HG03175 (cell line): ENCODE measurements around the gene RFX1.
A peak's percentile ranks its signal among the peaks of the same experiment; 100 is the strongest.
"Not testable (repeated sequence)": the region's sequence is repeated elsewhere in the genome, so short reads cannot be mapped to it uniquely, and the experiment has no call there.

ENCODE experiments used
- ATAC-seq: cut with Tn5 transposase; IDR thresholded peaks from one replicate; pipeline ENCODE4 v1.9.1; 2021; ENCODE audit warnings: mild to moderate bottlenecking, moderate library complexity; ENCODE audit not compliant: unreplicated experiment

Gene RFX1

DNA sequence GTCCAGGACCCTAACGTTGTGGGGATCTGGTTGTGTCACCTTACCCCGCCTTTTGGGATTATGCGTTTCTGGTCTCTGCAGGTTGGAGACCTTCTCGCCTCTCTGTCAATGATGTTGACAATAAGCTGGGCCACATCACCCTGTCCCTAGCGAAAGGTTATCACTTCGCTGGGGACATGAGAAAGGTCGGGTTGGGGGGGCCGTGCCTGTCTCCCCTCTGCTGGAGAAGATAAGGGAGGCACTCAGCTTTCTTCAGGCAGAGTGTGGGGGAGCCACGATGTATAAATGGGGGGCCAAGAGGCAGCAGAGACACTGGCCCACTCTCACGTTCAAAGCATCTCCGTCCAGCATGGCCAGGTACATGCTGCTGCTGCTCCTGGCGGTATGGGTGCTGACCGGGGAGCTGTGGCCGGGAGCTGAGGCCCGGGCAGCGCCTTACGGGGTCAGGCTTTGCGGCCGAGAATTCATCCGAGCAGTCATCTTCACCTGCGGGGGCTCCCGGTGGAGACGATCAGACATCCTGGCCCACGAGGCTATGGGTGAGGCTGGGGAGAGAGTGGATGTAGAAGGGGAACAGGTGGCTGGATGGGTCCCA lies 21.8 kb upstream of the RFX1 start, which contains the start of gene RLN3:
RLN3 (plus strand) TSS at position 293 of the 595 bp plus-strand sequence; CDS start at position 350, 57 bp downstream.
- no peak for ATAC-seq

DNA sequence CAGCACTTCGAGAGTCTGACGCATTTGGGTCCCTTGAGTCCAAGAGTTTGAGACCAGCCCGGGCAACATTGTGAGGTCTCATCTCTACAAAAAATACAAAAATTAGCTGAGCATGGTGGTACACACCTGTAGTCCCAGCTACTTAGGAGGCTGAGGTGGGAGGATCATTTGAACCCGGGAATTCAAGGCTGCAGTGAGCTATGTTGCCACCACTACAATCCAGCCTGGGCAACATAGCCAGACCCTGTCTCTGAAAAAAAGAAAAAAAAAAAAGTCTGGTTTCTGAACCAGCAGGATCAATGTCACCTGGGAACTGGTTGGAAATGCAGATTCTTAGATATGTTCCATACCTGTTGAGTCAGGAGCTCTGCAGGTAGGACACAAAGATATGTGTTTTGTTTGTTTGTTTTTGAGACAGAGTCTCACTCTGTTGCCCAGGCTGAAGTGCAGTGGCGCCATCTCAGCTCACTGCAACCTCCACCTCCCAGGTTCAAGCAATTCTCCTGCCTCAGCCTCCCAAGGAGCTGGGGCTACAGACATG lies 20.6 kb upstream of the RFX1 start:
- not testable (repeated sequence) for ATAC-seq

DNA sequence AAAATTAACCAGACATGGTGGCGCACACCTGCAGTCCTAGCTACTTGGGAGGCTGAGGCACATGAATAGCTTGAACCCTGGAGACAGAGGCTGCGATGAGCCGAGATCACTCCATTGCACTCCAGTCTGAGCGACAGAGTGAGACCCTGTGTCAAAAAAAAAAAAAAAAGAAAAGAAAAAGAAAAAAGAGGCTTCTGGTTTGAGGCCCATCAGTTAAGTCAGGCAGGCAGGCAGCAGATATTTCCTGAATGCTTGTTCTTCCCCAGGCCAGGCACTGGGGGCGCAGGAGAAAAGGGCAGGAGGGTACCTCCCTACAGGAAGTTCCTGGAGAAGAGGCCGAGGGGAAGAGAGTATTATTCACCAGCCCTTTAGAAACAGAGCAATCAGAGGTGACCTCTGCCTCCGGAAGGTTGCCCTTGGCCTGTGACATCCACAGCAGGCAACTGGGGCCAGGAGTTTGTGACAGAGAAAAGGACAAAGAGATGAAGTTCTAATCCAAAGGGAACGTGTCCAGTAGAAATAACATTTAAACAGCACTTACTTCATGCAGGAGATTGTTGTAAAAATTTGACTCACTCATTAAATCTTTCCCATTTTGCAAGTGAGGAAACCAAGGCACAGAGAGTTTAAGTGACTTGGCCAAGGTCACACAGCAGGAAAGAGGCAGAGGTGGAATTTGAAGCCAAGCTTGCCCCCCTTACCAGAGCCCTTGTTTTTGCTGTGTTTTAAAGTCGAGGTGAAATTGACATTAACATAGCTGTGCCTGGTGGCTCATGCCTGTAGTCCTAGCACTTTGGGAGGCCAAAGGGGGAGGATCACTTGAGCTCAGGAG lies 17.5 kb upstream of the RFX1 start:
- ATAC-seq: no peak

DNA sequence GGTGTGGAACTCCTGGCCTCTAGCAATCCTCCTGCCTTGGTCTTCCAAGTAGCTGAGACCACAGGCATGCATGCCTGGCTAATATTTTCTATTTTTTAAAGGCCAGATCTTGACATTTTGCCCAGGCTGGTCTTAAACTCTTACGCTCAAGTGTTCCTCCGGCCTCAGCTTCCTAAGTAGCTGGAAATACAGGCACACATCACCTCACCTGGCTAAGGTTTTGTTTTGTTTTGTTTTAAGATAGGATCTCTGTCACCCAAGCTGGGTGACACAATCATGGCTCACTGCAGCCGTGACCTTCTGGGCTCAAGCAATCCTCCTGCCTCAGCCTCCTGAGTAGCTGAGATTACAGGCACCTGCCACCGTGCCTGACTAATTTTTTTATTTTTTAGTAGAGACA lies 16.3 kb upstream of the RFX1 start:
- ATAC-seq: no peak

DNA sequence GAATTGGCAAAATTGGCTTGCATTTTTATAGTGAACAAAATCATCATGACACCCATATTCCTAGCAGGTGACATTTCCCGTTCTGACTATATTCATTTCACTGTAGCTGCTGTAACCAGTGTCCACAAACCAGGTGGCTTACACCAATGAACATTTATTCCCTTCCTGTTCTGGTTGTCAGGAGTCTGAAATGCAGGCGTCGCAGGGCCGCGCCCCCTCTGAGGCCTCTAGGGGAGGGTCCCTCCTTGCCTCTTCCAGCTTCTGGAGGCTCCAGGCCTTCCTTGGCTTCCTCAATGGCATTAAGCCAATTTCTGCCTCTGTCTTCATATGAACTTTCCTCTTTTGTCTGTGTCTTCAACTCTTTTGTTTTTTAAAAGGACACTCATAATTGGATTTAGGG lies 15.4 kb upstream of the RFX1 start:
- ATAC-seq: no peak

DNA sequence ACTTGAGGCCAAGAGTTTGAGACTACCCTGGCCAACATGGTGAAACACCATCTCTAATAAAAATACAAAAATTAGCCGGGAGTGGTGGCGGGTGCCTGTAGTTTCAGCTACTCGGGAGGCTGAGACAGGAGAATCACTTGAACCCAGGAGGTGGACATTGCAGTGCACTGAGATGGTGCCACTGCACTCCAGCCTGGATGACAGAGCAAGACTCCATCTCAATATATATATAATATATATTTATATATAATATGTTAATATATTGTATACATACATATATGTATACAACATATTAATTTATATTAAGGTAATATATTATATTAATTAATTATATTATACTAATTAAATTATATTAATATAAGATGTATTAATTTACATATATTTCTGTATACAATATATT lies 13.6 kb upstream of the RFX1 start:
- ATAC-seq: not testable (repeated sequence)

DNA sequence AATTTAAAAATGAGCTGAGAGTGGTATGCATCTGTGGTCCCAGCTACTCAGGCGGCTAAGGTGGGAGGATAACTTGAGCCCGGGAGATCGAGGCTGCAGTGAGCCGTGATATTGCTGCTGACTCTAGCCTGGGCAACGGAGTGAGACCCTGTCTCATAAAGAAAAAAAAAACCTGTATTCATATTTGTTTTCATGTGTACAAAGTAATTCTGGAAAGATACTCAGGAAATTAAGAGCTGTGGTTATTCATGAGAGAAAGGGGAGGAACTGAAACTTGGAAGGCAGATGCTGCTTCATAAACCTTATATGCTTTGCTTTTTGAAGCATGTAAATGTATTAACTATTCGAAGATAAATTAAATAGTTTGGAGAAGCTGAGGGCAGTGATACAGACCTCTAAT lies 13.0 kb upstream of the RFX1 start:
- ATAC-seq: no peak

DNA sequence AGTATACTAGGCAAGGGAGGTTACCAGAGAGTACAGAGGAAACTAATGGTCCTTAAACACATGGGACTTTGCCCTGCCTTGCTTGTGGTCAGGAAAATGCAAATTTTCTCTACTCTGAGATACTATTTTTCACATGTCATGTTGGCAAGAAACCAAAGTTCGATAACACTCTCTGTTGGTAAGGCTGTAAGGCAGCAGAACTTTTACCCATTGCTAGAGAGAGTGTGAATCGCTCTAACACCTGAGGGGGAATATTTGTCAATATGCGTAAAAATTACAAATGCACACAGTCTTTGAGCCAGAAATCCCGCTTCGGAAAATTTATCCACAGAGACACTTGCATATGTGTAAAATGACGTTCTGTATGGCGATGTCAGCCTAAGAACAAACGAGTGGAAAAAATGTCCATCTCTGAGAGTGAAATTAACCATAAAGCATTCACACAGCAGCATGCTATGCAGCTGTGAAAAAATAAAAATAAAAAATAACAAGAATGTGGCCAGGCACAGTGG lies 9.5 kb upstream of the RFX1 start:
- ATAC-seq: peak; percentile 87

DNA sequence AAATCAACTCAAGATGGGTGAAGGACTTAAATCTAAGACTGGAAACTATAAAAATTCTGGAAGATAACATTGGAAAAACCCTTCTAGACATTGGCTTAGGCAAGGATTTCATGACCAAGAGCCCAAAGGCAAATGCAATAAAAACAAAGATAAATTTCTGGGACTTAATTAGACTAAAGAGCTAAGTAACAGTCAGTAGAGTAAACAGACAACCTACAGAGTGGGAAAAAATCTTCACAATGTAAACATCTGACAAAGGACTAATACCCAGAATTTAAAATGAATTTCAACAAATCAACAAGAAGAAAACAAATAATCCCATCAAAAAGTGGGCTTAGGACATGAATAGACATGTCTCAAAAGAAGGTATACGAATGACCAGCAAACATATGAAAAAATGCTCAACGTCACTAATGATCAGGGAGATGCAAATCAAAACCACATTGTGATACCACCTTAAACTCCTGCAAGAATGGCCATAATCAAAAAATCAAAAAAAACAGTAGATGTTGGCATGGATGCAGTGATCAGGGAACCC lies 6.3 kb upstream of the RFX1 start:
- ATAC-seq: no peak

DNA sequence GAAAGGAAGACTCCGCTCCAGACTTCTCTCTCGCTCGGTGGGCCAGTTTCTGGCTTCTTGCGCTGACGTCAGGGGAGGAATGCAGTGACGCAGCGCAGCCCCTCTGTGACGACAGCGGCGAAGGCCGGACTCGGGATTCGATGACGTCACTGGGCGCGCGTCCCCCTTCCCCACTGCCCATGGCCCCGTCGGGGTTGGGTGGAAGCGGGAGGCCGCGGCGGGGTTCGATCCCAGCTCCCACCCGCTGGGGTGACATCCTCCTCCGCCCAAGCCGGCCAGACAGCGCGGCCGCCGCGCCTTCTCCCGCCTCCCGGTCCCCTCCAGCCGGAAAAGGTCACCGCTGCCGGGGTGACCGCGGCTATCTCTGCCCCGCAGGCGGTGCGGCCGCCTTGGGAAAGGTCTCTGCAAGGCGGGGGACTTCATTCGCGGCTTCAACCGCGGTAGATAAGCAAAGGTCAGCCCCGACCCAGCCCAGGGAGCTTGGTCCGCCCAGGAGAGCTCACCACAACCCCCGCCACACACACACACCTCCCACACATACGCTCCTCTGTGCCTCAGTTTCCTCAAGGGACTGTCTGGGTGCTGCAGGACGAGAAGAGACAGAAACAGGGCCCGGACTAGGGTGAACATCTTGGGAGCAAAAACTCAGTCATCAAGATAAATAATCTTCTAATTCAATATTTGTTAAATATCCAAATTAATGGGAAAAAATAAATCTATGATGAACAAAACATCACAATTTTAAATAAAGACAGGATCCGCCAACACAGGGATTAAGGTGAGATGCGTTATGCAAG lies 844 bp upstream of the RFX1 start:
- peak; percentile 30 for ATAC-seq

DNA sequence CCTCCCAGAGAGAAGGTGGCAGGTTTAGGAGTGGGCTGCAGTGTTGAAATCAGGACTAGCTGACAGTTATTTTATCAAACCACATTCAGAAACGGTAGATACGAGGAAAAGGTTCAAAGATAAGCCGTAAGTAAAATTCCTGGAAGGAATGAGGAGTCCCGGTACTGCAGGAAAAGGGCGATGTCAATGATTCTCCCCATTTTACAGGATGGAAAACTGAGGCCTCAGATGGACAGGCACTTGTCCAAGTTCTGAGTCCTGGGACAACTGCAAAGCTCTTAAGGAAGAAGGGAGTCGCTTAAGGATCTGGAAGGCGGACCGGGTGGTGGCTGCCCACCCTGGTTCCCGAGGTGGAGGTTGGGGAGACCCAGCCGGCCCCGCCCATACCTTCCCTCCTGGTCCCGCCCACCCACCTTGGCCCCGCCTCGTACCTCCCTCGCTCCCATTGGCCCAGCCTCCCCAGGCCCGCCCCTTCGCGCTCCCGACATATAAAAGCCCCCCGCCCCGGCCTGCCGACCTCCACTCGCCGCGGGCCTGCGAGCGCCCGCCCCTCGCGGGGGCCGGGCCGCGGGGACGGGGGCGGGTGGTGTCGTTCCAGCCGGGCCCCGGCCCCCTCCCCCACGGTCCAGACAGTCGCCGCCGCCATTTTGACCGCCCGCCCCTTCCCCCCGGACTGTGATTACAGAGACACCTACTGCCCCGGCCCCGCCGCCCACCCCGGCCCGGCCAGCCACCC lies 603 bp downstream of the RFX1 start:
- peak; percentile 16 for ATAC-seq

DNA sequence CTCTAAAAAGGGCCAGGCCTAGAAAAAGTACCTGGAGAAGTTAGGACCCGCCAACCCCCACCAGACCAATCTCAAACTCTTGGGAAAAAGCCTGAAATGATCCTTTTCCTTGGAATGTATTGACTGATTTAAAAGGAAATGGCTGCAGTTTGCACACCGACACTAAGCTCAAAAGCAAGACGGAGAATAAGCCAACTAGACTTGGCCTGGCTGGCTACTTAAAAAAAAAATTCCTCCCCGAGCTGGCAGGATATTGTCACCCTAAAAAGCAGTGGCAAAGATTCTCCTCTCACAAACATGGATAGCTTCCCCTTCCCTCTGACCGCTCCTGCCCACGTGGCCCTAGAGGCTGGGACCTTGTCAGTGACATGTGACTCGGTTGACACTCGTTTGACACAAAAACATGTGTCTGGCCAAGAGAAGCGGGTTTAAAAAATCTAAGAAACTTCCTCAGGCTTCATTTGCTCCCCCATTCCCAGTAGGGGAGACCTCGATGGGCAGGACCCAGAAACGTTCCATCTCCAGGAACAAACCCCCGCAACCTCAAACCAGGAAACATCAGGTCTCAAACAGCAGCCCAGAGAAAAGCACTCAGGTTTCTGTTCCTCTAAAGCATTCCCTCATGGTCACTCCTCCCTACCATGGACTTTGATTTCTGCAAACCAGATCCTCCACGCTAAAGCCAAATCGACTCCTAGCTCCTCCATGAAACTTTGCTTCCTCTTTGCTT lies 1.3 kb downstream of the RFX1 start:
- no peak for ATAC-seq

DNA sequence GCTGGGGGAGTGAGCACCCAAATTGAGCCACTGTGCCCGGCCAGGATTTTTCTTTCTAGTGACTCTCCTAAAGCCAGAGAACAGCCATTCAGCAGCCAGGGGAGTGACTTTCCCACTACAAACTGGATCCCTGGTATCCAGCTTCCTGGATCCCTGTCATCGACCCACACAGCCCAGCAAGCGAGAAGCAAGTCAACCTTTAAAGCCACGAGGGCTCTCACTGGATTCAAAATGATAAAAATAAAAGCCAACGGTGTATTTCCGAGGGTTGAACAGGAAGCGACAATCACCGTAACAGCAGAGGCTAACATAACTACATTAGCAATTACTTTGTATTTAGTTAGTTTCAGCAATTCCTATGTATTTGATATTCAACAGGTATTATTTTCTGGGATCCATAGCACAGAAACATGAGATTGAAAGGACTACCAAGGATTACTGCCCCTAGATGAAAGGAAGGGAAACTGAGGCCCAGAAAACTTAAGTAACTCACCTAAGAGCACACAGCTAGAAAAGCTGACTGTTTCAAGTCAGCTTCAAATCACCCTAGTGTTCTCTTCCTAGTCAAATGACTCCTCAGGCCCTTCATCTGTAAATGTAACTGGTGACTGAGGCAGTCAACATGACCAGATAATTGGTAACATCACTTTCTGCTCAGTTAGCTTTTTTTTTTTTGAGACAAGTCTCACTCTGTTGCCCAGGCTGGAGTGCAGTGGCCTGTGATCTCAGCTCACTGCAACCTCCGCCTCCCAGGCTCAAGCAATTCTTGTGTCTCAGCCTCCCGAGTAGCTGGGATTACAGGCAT lies 2.7 kb downstream of the RFX1 start:
- ATAC-seq: no peak

DNA sequence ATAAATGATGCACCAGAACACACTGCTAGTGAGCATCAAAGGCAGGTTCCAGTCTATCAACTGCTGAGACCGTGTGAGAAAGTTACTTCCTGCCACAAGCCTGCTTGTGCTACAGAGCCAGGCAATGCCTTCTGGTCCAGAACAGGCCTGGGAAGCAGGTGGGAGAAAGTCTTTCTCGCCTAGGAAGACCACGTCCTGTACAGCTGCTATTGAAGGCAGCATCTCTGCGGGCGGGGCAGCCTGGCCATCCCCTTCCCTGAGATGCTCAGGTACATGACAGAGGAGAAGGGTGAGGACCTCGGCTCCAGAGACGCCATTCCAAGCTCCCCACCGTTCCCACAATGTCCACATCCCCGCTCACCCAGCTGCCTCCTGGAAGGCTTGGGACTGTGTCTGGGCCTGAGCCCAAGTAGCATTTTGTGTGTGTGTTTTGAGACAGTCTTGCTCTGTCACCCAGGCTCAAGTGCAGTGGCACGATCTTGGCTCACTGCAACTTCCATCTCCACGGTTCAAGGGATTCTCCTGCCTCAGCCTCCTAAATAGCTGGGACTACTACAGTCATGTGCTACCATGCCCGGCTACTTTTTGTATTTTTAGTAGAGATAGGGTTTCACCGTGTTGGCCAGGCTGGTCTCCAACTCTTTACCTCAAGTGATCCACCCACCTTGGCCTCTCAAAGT lies 3.4 kb downstream of the RFX1 start:
- ATAC-seq: no peak

DNA sequence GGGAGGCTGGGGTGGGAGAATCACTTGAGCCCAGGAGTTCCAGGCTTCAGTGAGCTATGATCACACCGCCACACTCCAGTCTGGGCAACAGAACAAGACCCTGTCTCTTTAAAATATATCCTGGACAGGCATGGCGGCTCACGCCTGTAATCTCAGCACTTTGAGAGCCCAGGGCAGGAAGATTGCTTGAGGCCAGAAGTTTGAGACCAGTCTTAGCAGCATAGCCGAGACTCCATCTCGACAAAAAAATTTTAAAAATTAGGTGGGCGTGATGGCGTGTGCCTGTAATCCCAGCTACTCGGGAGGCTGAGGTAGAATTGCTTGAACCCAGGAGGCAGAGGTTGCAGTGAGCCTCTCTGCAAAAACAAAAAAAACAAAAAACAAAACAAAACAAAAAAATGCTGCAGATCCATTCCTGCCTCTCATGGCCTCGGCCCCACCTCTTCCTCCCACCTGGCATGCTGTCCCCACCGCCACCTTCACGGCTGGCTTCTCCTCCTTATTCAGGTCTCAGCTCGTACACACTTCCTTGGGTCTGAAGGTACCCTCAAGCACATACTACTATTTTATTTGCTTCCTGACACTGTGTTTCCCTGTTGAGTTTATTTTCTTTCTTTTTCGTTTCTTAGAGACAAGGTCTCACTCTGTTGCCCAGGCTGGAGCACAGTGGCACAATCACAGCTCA lies 5.3 kb downstream of the RFX1 start:
- no peak for ATAC-seq

DNA sequence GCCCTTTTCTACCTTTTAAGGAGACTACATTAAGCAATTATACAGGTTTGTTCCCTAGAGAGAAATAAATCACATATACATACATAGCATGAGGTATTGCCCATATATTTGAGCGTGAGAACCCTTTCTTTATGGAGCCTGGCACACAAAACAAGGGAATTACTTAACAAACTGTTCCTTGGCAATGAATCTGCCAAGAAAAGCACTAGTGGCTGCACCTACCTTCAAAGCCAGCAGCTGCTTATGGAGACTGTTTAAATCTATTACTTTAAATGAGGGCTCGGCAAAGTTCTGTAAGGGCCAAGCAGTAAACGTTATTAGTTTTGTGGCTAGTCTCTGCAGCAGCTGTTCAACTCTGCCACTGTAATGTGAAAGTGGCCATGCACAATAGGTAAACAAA lies 7.0 kb downstream of the RFX1 start:
- ATAC-seq: no peak

DNA sequence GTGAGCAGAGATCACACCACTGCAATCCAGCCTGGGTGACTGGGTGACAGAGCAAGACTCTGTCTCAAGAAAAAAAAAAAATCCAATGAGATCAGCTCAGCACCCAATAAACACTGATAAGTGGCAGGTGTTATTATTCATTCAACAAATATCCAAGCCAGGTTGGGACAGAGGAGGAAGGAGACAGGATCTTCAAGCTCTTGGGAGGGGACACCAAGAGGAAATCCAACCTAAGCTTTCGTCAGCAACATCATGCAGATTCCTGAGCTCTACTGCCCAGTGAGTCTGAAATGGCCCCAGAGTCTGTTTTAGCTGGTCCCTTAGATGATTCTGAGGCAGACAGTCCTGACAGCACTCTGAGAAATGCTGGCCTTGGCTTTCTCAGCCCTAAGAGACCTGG lies 7.7 kb downstream of the RFX1 start:
- ATAC-seq: no peak

DNA sequence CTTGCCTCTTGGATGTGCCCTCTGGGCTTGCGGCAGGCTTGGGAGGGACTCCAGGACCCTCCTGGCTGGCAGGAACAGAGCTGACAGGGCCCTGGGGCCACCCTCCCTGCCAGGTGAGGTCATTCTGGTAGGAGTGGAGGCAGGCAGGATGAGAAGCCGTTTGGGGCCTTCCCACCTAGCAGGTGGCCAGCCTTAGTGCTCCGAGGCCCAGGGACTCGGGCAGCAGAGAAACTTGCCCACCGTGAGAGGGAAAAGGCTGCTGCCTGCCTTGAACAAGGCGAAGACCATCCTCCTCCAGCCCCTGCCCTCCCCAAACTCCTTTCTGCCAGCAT lies 8.5 kb downstream of the RFX1 start:
- ATAC-seq: no peak
